K562 (cell line): ENCODE data around the gene RNU11. TPM values are rescaled to one million over a fixed set of nuclear protein-coding genes. Genes with fewer than 3 reads are reported as not detected.

Source experiments
- CBFA2T2 ChIP-seq: fragments of 450-650 bp; conservative IDR thresholded peaks from 2 replicates; pipeline ENCODE4 v1.6.1; 2017; ENCODE audit warnings: mild to moderate bottlenecking
- CEBPZ ChIP-seq: fragments of 150-350 bp; IDR thresholded peaks from 2 replicates; pipeline ENCODE4 v1.6.1; 2014; ENCODE audit warnings: low read depth, mild to moderate bottlenecking, low read length, borderline replicate concordance
- GTF2E2 ChIP-seq: fragments of 200-800 bp; sonication (Bioruptor generic); IDR thresholded peaks from 2 replicates; pipeline ENCODE4 v1.6.1; 2016; ENCODE audit warnings: missing genetic modification characterization, missing compliant biosample characterization
- HNRNPLL ChIP-seq: fragments of 200-400 bp; formaldehyde crosslinking; IDR thresholded peaks from 2 replicates; pipeline ENCODE4 v1.6.1; 2017; ENCODE audit warnings: low read length, low read depth, mild to moderate bottlenecking; ENCODE audit not compliant: poor library complexity, severe bottlenecking
- KHSRP ChIP-seq: fragments of 450-650 bp; IDR thresholded peaks from 2 replicates; pipeline ENCODE4 v1.6.1; 2017
- MED1 ChIP-seq: sonication (generic); formaldehyde crosslinking; IDR thresholded peaks from 2 replicates; pipeline ENCODE4 v1.8.1; 2023; ENCODE audit warnings: missing genetic modification reagents, borderline replicate concordance
- MYC ChIP-seq, 2 experiments: fragments of 250-450 bp in 1 of 2; sonication (Bioruptor Pico) in 1 of 2; IDR thresholded peaks; 2 replicates each; pipeline versions ENCODE4 v1.5.1 to v1.6.1; 2012 to 2021; ENCODE audit warnings: low read depth in 2 of 2, borderline replicate concordance in 1 of 2, improper control_type of control experiment in 1 of 2, low read length in 1 of 2, mild to moderate bottlenecking in 1 of 2, moderate library complexity in 1 of 2
- NR1H2 ChIP-seq: sonication (generic); formaldehyde crosslinking; IDR thresholded peaks from 2 replicates; pipeline ENCODE4 v1.4.0; 2020; ENCODE audit warnings: mild to moderate bottlenecking, missing genetic modification reagents
- NRF1 ChIP-seq, 2 experiments: fragments of 450-650 bp; IDR thresholded peaks in 1 of 2; conservative IDR thresholded peaks in 1 of 2; 2 replicates each; pipeline ENCODE4 v1.6.1; 2014; ENCODE audit warnings: mild to moderate bottlenecking in 2 of 2
- SAFB ChIP-seq: fragments of 200-400 bp; formaldehyde crosslinking; IDR thresholded peaks from 2 replicates; pipeline ENCODE4 v1.6.1; 2017; ENCODE audit warnings: low read depth, low read length, borderline replicate concordance
- SLC30A9 ChIP-seq: fragments of 250-450 bp; sonication (Bioruptor Pico); IDR thresholded peaks from 2 replicates; pipeline ENCODE4 v1.8.0; 2022; ENCODE audit warnings: mild to moderate bottlenecking, moderate library complexity
- TAF7 ChIP-seq: fragments of 450-650 bp; IDR thresholded peaks from 2 replicates; pipeline ENCODE4 v1.6.1; 2016; ENCODE audit warnings: missing genetic modification characterization, missing compliant biosample characterization
- TAL1 ChIP-seq: fragments of 450-650 bp; IDR thresholded peaks from 2 replicates; pipeline ENCODE4 v1.6.1; 2016; ENCODE audit warnings: mild to moderate bottlenecking
- TCF3 ChIP-seq: sonication (generic); formaldehyde crosslinking; IDR thresholded peaks from 2 replicates; pipeline ENCODE4 v1.4.0; 2020; ENCODE audit warnings: mild to moderate bottlenecking, missing genetic modification reagents
- TCF7L2 ChIP-seq: fragments of 150-350 bp; IDR thresholded peaks from 2 replicates; pipeline ENCODE4 v1.6.1; 2016; ENCODE audit warnings: low read depth, mild to moderate bottlenecking, low read length, moderate library complexity
- TFE3 ChIP-seq: fragments of 450-650 bp; formaldehyde crosslinking; IDR thresholded peaks from 2 replicates; pipeline ENCODE4 v1.4.0; 2020; ENCODE audit warnings: mild to moderate bottlenecking, mixed read lengths
- THAP12 ChIP-seq: fragments of 250-450 bp; sonication (Bioruptor Pico); IDR thresholded peaks from 2 replicates; pipeline ENCODE4 v1.9.0; 2021; ENCODE audit warnings: mild to moderate bottlenecking, inconsistent platforms
- XRCC4 ChIP-seq: IDR thresholded peaks from one replicate; pipeline ENCODE4 v1.6.1; 2011; ENCODE audit not compliant: insufficient read depth, insufficient read length; ENCODE audit errors: extremely low read depth
- ZBED1 ChIP-seq: IDR thresholded peaks from 2 replicates; pipeline ENCODE4 v1.6.1; 2014
- ZNF384 ChIP-seq: IDR thresholded peaks from 2 replicates; pipeline ENCODE4 v1.6.1; 2012; ENCODE audit warnings: low read depth, low read length, improper control_type of control experiment
- ZNF583 ChIP-seq: fragments of 250-450 bp; sonication (Bioruptor Pico); IDR thresholded peaks from 2 replicates; pipeline ENCODE4 v1.4.0; 2020
- ZNF830 ChIP-seq: fragments of 250-450 bp; sonication (Bioruptor Pico); IDR thresholded peaks from 2 replicates; pipeline ENCODE4 v1.5.0; 2021; ENCODE audit warnings: mild to moderate bottlenecking
- polyA plus RNA-seq, 8 experiments: library from polyadenylated mRNA; depleted of rRNA in 4 of 8; stranded (reverse) in 5 of 8; unstranded in 3 of 8; fragments of >200 nt; fragmentation: Nextera tagmentation in 2 of 8; fragmentation: Illumina TruSeq in 1 of 8; extraction: Ambion mirVana in 2 of 8; extraction: Trizol in 1 of 8; gene quantifications; 2 replicates each; pipeline versions ENCODE4 v1.2.1 to v1.2.3, GENCODE V29; 2011 to 2014; ENCODE audit warnings: inconsistent platforms in 1 of 8, missing spikeins in 1 of 8
- total RNA-seq, 7 experiments: library from RNA; depleted of rRNA in 6 of 7; stranded (reverse); fragments of >200 nt in 6 of 7; fragmentation: Illumina TruSeq in 2 of 7; extraction: Trizol in 2 of 7; gene quantifications; 2 replicates each; pipeline versions ENCODE4 v1.2.1 to v1.2.3, GENCODE V29; 2011 to 2021; ENCODE audit warnings: low replicate concordance in 1 of 7

The RNU11 gene
- total and polyA plus RNA-seq, 9 of the 15 experiments (the other 6 are each of a cell fraction or from before 2014, with no cell fraction given), result not detected

GRCh38 chr1:28684937-28685336, 36.5 kb downstream of the RNU11 start (continued):
- TF ChIP-seq GTF2E2, result no peak
- no peak for TF ChIP-seq KHSRP
- no peak for TF ChIP-seq THAP12
- TF ChIP-seq ZNF384, result peak; percentile 26; the same call in 1 of the 2 replicates
- TF ChIP-seq HNRNPLL, result no peak
- no peak for TF ChIP-seq TCF7L2
- TF ChIP-seq XRCC4, result no peak
- no peak for TF ChIP-seq MYC (IDR thresholded peaks at IDR 0.05; ENCODE audit: low read depth, low read length)
- TF ChIP-seq MYC (CRISPR knock-in tag; IDR thresholded peaks at IDR 0.05; ENCODE audit: borderline replicate concordance, low read depth), result no peak
- no peak for TF ChIP-seq NR1H2 (CRISPR knock-in tag)
- no peak for TF ChIP-seq CEBPZ
- TF ChIP-seq CBFA2T2, result peak; percentile 65
- TF ChIP-seq SLC30A9 (CRISPR knock-in tag), result no peak
- TF ChIP-seq MED1 (CRISPR knock-in tag), result no peak
- TF ChIP-seq SAFB, result no peak
- TF ChIP-seq TCF3, result peak; percentile 73
- TF ChIP-seq NRF1 (conservative IDR thresholded peaks at IDR 0.05 in 1 of 2, IDR thresholded peaks at IDR 0.05 in 1 of 2), result no peak
- no peak for TF ChIP-seq ZBED1
- no peak for TF ChIP-seq ZNF583 (CRISPR knock-in tag)
- no peak for TF ChIP-seq ZNF830
- no peak for TF ChIP-seq TAF7 (tag)
- no peak for TF ChIP-seq TFE3
- peak; percentile 50; the same call in 1 of the 2 replicates for TF ChIP-seq TAL1
